Ovary (tissue), 3 donors: ENCODE data around the gene ZNF593OS.

Experiments used
- POLR2A ChIP-seq: fragments of 450-650 bp; IDR thresholded peaks from one replicate; pipeline ENCODE4 v1.6.1; 2017; ENCODE audit warnings: antibody characterized with exemption, mild to moderate bottlenecking, moderate library complexity
- TF ChIP-seq, protein P1 (sequence below), 3 donors: fragments of 450-650 bp in 2 of 3; fragments of 200-600 bp in 1 of 3; IDR thresholded peaks; one replicate each; pipeline versions ENCODE4 v1.5.1 to v1.8.0; 2016 to 2022; ENCODE audit warnings: antibody characterized with exemption in 3 of 3, mild to moderate bottlenecking in 1 of 3
- donor health status: DM: no; HTN: no; CAD: no.

DNA sequence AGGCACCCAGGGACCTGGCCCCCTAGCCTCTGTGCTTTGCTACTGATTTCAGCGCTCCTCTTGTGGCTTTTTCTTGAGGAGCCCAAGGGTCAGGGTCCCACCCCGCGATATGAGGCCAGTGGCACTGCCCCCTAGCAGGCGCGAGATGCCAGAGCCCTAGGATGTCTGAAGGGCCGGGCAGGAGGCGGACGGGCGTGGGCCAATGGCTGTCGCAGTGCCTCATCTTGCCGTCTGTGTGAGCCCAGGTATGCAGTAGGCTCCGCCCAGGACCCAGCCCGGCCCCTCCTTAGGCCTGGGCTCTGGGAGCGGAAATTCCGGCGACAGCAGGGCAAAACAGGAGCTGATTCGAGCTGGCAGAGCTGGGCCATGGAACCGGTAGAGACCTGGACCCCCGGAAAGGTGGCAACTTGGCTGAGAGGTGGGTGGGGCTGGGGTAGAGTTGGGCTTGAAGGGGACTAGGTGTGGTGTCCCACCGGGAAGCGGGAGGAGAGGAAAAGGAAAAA lies 5.6 kb upstream of the ZNF593OS start, which contains the start of gene CNKSR1:
- TF ChIP-seq, protein P1, sequence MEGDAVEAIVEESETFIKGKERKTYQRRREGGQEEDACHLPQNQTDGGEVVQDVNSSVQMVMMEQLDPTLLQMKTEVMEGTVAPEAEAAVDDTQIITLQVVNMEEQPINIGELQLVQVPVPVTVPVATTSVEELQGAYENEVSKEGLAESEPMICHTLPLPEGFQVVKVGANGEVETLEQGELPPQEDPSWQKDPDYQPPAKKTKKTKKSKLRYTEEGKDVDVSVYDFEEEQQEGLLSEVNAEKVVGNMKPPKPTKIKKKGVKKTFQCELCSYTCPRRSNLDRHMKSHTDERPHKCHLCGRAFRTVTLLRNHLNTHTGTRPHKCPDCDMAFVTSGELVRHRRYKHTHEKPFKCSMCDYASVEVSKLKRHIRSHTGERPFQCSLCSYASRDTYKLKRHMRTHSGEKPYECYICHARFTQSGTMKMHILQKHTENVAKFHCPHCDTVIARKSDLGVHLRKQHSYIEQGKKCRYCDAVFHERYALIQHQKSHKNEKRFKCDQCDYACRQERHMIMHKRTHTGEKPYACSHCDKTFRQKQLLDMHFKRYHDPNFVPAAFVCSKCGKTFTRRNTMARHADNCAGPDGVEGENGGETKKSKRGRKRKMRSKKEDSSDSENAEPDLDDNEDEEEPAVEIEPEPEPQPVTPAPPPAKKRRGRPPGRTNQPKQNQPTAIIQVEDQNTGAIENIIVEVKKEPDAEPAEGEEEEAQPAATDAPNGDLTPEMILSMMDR (IDR thresholded peaks at IDR 0.05): no peak
- TF ChIP-seq POLR2A: no peak
